Left lung (tissue), 14 donors: ENCODE data around the gene OR52E5. TPM values are rescaled to one million over a fixed set of nuclear protein-coding genes. Genes with fewer than 3 reads are reported as not detected.

Experiments used
- ATAC-seq: fragments of 200-7000 bp; cut with Tn5 transposase; one replicate; pipeline ENCODE4 v1.9.1; 2020; ENCODE audit warnings: moderate library complexity
- DNase-seq, 4 donors: peaks; one replicate each; pipeline ENCODE4 v3.0.0-alpha.2; 2013 to 2020
- H3K27ac ChIP-seq, 2 donors: fragments of 200-600 bp; sonication (generic) in 1 of 2; one replicate each; pipeline versions ENCODE4 v1.5.0 to v1.8.0; 2020 to 2021
- H3K27me3 ChIP-seq, 2 donors: fragments of 200-600 bp; sonication (generic) in 1 of 2; one replicate each; pipeline versions ENCODE4 v1.5.0 to v1.8.0; 2020 to 2021
- H3K36me3 ChIP-seq, 2 donors: fragments of 200-600 bp; sonication (generic) in 1 of 2; one replicate each; pipeline versions ENCODE4 v1.5.0 to v1.8.0; 2020 to 2021
- H3K4me1 ChIP-seq, 2 donors: fragments of 200-600 bp; one replicate each; pipeline ENCODE4 v1.8.0; 2021
- H3K4me3 ChIP-seq, 2 donors: fragments of 200-600 bp; sonication (generic) in 1 of 2; one replicate each; pipeline versions ENCODE4 v1.5.0 to v1.8.0; 2020 to 2021; ENCODE audit warnings: mild to moderate bottlenecking in 1 of 2
- H3K9me3 ChIP-seq, 2 donors: fragments of 200-600 bp; sonication (generic) in 1 of 2; one replicate each; pipeline versions ENCODE4 v1.5.0 to v1.8.0; 2020 to 2021
- intact Hi-C, 2 donors: fragments of 100-400 bp; cut with DNase I; formaldehyde crosslinking; loops; one replicate each; pipeline versions ENCODE4 v1.11.2 to v1.14.2; 2022
- long read RNA-seq, 12 donors: library from polyadenylated mRNA in 2 of 12; unstranded in 2 of 12; transcript quantifications; one replicate each; pipeline ENCODE4 v2.0.0 and lab custom pipeline, GENCODE V29; 2019 to 2026
- polyA plus RNA-seq, 6 donors: library from polyadenylated mRNA; unstranded; fragments of 120-200 nt; gene quantifications; one replicate each; pipeline ENCODE4 v1.2.1, GENCODE V29; 2013; ENCODE audit not compliant: insufficient read length in 6 of 6
- total RNA-seq, 2 donors: library from RNA; stranded (reverse); fragmentation: NEBNext Ultra II Directional; extraction: Animal tissue kit (Norgen Biotek cat#: 25700); gene quantifications; one replicate each; pipeline ENCODE4 v1.2.1, GENCODE V29; 2021
- TF ChIP-seq, protein P1 (sequence below), 2 donors: fragments of 200-600 bp; sonication (generic) in 1 of 2; IDR thresholded peaks; one replicate each; pipeline versions ENCODE4 v1.5.0 to v1.8.0; 2021; ENCODE audit warnings: antibody characterized with exemption in 2 of 2
- donor health status: DM: no; HTN: yes; CAD: no.
- donor health status: DM: no; HTN: no; CAD: no.

OR52E5 gene
- total RNA-seq, result not detected
- not detected for polyA plus RNA-seq
- long read RNA-seq, donor 1, result 0 reads
- long read RNA-seq, donor 2, result 0 reads
- long read RNA-seq, donor 3, result 0 reads
- long read RNA-seq, donor 4, result 0 reads
- long read RNA-seq, donor 5, result 0 reads
- long read RNA-seq, donor 6, result 0 reads
- long read RNA-seq, donor 7, result 0 reads
- long read RNA-seq, donor 8, result 0 reads
- long read RNA-seq, donor 9, result 0 reads
- long read RNA-seq, donor 10, result 0 reads
- long read RNA-seq, donor 11, result 0 reads
- long read RNA-seq, donor 12, result 0 reads

- TF ChIP-seq, protein P1, sequence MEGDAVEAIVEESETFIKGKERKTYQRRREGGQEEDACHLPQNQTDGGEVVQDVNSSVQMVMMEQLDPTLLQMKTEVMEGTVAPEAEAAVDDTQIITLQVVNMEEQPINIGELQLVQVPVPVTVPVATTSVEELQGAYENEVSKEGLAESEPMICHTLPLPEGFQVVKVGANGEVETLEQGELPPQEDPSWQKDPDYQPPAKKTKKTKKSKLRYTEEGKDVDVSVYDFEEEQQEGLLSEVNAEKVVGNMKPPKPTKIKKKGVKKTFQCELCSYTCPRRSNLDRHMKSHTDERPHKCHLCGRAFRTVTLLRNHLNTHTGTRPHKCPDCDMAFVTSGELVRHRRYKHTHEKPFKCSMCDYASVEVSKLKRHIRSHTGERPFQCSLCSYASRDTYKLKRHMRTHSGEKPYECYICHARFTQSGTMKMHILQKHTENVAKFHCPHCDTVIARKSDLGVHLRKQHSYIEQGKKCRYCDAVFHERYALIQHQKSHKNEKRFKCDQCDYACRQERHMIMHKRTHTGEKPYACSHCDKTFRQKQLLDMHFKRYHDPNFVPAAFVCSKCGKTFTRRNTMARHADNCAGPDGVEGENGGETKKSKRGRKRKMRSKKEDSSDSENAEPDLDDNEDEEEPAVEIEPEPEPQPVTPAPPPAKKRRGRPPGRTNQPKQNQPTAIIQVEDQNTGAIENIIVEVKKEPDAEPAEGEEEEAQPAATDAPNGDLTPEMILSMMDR (IDR thresholded peaks at IDR 0.05), result no peak
- Histone ChIP-seq H3K4me3 (no peak within 1 kb of the TSS), H3K4me1 (no peaks in the 10 kb centered on the region), H3K9me3 (no peaks in the 10 kb centered on the region), H3K36me3 (no peaks in the 10 kb centered on the region), H3K27ac (no peak within 1 kb of the TSS), H3K27me3 (no peaks in the 10 kb centered on the region)
- intact Hi-C loops, result no loop called here
- no peak for DNase-seq
- no peak for ATAC-seq
Measured at GRCh38 chr11:5892908-5893307, at the start of gene OR52E5. TSS of gene OR52E5 (plus strand) at chr11:5893208. CDS start at chr11:5900777, 7,569 bp downstream.

- no peaks in the 10 kb centered on the region for H3K36me3 ChIP-seq
- H3K27ac ChIP-seq, result no peak overlapping the region
- H3K27me3 ChIP-seq, result no peaks in the 10 kb centered on the region
- ATAC-seq (no peak), DNase-seq (no peak)
- TF ChIP-seq, protein P1 (IDR thresholded peaks at IDR 0.05), result no peak
- intact Hi-C loops, result no loop called here
- no peak overlapping the region for H3K4me3 ChIP-seq
- no peaks in the 10 kb centered on the region for H3K9me3 ChIP-seq
- H3K4me1 ChIP-seq, result no peaks in the 10 kb centered on the region
Measured at GRCh38 chr11:5846701-5847100, 46.3 kb upstream of the OR52E5 start.

GRCh38 chr11:5847711-5848110 lies 45.3 kb upstream of the OR52E5 start:
- TF ChIP-seq, protein P1 (IDR thresholded peaks at IDR 0.05), result no peak
- Histone ChIP-seq H3K27ac (no peak overlapping the region), H3K4me1 (no peaks in the 10 kb centered on the region), H3K9me3 (no peaks in the 10 kb centered on the region), H3K4me3 (no peak overlapping the region), H3K27me3 (no peaks in the 10 kb centered on the region), H3K36me3 (no peaks in the 10 kb centered on the region)
- intact Hi-C loops, result no loop called here
- ATAC-seq, result no peak
- DNase-seq, result no peak

- H3K4me1 ChIP-seq, result no peaks in the 10 kb centered on the region
- intact Hi-C loops, result no loop called here
- no peak overlapping the region for H3K4me3 ChIP-seq
- TF ChIP-seq, protein P1 (IDR thresholded peaks at IDR 0.05), result no peak
- H3K36me3 ChIP-seq, result no peaks in the 10 kb centered on the region
- H3K27ac ChIP-seq, result no peak overlapping the region
- ATAC-seq, result no peak
- no peaks in the 10 kb centered on the region for H3K9me3 ChIP-seq
- no peaks in the 10 kb centered on the region for H3K27me3 ChIP-seq
- DNase-seq, result no peak
Measured at GRCh38 chr11:5851002-5851401, 42.0 kb upstream of the OR52E5 start.

DNA sequence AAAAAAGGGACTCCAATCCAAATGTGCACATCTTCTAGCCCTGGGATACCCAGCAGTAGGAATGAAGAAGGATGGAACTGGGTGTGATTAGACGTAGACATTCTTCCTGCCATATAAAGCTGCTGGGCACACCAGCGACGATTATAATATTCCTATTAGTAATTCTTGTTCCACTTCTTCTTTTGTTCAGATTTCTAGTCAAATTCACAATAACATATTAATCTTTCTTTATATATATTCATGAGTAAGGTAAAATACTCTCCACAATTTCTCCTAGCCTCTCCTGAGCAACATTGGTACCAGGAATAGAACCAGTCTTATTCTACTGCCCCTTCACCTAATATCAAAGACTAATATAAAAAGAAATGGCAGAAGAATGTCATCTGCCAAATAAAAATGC lies 35.4 kb upstream of the OR52E5 start, which contains the start of gene OR52E8:
OR52E8 (minus strand) TSS at position 101 of the 400 bp plus-strand sequence; CDS start at position 101, 0 bp downstream.
- ATAC-seq (no peak), DNase-seq (no peak)
- no peaks in the 10 kb centered on the region for H3K27me3 ChIP-seq
- H3K4me3 ChIP-seq, result no peak within 1 kb of the TSS
- H3K27ac ChIP-seq, result no peak within 1 kb of the TSS
- H3K9me3 ChIP-seq, result no peaks in the 10 kb centered on the region
- TF ChIP-seq, protein P1 (IDR thresholded peaks at IDR 0.05), result no peak
- no peaks in the 10 kb centered on the region for H3K4me1 ChIP-seq
- intact Hi-C loops, result no loop called here
- no peaks in the 10 kb centered on the region for H3K36me3 ChIP-seq
